GM18499 (cell line): Measurements from ENCODE around the gene MRPL10.

ENCODE experiments used
- ATAC-seq: cut with Tn5 transposase; IDR thresholded peaks from one replicate; pipeline ENCODE4 v1.9.1; 2021; ENCODE audit warnings: moderate number of reproducible peaks; ENCODE audit not compliant: insufficient read depth, unreplicated experiment

Gene MRPL10

DNA sequence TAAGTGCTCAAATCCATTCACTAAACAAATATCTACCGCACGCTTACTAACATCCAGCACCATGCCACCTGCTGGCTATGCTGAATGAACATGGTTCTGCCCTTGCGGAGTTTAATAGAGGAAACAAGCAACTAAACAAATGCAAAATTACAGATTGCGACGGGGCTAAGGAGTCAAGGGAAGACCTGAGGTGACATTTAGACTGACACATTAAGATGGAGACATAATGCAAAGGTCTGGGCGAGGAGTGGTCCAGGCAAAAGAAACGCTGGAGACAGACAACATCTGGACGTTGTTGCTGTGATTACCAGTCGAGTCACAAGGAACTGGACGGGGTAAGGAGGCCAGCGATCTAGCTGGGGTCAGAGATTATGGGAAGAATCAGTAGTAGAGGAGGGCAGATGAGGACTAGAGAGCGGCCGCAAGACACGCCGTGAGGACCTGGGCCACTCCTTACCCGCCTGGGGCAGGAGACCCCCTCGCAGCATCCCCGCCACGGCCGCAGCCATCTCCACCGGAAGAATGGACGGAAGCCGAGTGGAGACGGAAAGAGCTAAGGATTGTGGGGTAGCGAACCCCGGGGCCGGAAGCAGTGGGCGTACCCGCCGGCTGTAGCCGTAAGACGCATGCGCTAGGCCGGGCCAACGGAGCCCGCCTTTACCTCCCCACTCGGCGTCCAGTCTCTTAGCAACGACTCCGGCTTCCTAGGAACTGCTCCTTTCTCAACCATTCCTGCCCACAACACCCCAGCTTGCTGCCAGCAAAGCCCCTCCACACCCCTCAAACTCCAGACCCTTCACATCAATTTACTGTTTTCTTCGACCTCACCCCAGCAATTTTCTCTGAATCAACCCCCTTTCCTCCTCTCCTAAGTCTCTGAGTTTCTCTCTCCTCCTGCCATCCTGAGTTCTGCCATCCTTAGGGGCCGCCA lies at the start of gene MRPL10, which contains the start of gene LRRC46:
TSS of gene MRPL10 (minus strand) at position 539 of the 931 bp plus-strand sequence. CDS start at position 509, 30 bp downstream.
TSS of gene LRRC46 (plus strand) at position 668 of the 931 bp plus-strand sequence. CDS start 320 bp downstream, outside the sequence.
- peak; percentile 58 for ATAC-seq

DNA sequence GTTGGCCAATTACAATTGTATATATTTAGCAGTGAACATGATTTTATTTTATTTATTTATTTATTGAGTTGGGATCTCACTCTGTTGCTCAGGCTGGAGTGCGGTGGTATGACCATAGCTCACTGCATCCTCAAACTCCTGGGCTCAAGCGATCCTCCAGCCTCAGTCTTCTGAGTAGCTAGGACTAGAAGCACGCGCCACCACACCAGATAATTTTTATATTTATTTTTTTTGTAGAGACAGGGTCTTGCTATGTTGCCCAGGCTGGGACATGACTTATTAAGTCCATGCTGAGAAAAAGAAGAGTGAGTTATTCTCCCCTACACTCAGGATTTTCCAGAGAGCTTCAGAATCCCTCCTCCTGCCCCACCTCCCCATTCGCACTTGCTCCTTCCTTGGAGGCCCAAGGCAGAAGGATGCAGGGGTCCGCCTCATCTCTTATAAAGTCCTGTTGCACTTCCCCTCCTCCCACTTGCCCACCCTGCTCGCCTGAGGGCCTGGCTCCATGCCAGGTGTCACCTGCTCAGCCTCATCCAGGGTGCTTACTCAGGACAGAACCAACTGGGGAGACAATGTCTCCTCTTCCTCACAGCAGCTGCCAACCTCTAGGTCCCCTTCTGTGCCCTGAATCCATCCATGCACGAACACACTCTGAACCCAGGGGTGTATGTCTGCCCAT lies 48.6 kb upstream of the MRPL10 start:
- no peak for ATAC-seq

DNA sequence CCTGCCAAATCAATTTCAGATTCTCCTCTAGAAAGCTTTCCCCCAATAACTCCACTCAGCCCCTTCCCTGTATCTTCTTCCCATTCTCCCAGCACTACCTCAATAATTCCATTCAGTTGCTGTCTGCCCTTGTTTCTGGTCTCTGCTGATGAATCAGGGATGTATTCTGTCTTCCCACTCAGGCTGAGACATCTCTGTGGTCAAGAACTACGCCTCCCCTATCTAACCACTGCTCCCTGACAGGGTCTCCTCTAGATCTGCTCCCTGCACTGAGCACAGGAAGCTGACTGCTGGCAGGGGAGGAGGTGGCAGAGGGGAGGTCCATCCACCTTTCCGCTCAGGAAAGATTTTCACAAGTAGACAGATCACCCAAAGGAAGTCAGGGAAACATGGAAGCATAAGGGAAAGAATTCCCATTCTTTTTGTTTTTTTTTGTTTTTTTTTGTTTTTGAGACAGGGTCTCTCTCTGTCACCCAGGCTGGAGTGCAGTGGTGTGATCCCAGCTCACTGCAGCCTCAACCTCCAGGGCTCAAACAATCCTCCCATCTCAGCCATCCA lies 47.8 kb upstream of the MRPL10 start:
- ATAC-seq: no peak

DNA sequence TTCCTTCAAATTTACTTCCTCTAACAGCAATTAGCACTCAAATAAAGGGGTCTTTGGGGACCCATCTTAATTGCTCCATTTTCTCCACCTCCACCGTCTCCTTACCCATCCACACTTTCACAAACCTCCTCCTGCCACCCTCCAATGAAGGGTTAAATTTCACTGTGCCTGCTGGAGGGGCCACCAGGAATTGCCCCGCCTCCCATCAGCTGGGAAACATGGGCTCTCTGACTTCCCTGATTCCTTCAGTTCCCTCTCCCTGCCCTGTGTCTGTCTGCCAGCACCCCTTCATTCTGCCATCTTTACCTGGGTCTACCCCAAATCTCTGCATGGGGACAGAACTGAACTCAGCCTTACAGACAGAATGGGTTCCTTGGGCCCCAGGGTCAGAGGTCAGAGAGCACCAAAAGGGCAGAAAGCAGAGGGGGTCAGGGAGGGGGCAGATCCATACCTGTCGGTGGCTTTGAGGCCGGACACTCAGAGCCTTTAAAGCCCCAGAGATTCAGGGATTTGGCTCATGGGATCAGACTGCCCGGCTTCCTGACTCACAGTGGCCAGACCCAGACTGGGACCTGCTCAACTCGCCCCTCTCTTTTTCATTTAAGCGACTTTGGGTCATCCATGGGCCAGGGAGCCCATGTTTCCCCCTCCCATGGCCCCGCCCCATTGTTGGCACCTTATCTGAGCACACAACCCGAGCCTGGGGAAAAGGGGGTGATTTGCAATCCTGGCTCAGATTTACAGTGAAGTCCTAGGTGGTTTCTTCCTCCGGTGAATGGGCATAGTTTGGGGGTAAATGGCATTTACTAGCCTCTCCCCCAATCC lies 47.1 kb upstream of the MRPL10 start:
- ATAC-seq: no peak

DNA sequence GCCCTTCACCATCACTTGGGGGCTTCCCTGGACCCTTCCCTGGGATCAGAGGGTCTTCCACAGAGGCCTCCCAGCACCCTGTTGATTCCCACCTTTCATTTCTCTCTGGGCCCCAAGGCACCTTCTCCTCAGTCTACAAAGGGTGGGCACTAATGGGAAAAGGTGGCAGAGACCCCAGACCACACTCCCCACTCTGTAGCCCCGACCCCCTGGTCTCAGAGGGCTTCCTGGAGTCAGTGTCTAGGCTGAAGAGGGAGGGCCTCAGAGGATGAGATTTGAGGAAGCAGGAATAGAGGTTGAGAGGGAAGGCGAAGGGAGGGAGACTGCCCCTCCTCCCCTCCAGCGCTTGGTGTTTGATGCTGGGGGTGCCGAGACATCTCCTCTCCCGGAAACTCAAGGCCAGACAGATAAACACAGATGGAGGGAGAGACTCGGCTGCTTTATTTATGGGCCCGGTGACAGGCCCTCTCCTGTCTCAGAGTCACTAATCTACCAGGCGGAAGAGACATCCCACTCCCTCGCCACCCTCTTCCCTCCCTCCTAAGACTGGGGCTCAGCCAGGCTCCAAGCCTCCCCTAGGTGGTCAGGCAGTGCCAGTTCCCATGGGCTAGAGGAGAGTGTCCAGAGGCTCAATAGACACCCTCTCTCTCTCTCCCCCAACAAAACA lies 46.2 kb upstream of the MRPL10 start:
- ATAC-seq: no peak

DNA sequence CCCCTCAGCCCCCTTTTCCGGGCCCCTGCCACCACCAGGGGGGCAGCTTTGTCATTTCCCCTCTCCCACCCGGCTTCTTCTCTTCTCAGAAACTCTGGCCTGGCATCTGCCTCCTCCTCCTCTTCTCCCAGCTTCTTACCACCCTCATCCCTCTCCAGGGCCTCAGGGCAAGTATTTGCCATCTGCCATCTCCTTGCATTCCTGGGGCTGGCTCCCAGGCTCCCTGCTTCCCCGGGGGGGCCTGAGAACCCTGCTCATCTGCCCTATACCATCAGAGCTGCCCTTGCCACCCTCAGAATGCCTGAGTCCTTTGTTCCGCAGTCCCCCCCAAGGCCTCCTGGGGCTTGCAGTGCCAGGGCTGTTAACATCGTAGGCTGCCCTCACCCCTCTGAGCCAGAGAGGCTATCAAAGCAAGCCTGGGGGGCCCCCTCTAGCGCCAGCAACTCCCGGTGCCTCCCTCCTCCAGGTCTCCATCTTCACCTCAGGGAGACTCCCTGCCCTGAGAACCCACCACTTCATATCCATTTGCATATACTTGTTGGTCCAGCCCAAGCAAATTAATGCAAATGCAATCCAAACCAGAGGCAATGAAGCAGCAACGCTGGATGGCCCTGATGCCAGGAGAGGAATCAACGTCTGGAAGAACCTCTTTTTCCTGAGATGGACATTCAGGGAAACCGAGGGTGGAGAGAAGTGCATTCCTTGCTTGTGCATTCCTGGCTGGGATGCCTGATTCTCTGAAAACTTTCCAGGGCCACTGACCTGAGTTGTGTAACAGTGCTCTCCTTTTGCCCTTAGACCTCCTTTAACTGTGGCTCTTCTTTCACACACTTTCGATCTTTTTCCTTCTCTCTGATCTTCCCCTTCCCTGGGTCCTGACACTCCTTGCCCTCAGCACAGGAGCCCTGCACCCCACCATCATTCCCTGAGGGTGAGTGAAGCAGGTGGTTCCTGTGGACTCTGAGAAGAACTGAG lies 44.0 kb upstream of the MRPL10 start:
- ATAC-seq: no peak

DNA sequence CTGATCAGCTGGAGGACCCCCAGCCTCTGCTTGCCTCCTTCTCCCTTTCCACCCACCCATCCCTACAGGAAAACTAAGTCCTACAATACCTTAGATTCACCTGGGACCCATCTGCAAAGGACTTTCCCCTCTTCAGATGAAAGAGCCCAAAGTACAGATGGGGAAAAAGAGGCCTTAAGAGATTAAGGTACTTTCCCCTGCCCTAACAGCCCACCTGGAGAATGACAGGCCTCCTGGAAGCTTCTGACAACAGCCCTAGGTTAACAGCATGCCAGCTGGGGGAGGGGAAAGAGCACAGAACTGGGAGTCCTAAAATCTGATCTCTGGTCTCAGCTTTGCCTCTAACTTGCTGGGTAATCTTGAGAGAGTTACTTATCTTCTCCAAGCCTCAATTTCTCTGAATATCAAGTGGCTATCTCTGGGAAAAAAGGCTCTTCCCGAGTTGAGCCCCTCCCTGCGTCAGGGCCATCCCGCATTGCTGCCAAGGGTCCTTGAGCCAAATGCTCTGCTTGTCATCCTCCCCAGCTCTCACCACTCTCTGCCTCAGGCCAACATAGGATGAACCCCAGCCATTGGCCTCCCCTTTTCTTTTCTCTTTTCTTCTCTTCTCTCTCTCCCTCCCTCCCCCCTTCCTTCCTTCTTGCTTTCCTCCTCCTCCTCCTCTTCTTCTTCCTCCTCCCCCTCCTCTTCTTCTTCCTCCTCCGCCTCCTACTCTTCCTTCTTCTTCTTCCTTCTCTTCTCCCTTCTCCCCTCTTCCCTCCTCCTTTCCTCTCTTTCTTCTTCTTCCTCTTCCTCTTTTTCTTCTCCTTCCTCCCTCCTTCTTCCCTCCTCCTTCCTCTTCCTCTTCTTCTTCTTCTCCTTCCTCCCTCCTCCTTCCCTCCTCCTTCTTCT lies 42.1 kb upstream of the MRPL10 start:
- no peak for ATAC-seq

DNA sequence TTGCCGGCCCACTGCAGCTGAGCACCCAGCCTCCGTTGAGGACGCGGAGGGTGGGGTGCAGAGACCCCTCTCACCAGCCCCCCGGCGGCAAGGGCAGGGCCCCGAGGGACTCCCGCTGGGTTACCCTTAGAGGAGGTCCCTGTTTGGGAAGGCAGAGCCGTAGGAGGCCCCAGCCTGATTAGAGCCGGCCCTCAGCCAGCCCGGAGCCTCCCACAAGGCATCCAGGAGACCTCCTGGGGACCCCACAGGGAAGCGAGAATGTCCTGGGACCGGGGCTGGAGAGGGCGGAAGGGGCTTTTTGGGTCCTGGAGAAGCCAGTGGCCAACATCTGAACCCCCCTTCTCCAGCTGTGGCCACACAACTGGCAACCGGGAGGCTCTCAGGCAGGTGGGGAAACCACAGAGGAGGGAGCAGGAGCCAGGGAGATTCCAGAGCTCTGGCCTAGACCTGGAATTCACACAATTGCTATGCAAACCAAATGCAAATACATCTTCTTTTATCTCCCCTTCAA lies 41.4 kb upstream of the MRPL10 start:
- ATAC-seq: no peak

DNA sequence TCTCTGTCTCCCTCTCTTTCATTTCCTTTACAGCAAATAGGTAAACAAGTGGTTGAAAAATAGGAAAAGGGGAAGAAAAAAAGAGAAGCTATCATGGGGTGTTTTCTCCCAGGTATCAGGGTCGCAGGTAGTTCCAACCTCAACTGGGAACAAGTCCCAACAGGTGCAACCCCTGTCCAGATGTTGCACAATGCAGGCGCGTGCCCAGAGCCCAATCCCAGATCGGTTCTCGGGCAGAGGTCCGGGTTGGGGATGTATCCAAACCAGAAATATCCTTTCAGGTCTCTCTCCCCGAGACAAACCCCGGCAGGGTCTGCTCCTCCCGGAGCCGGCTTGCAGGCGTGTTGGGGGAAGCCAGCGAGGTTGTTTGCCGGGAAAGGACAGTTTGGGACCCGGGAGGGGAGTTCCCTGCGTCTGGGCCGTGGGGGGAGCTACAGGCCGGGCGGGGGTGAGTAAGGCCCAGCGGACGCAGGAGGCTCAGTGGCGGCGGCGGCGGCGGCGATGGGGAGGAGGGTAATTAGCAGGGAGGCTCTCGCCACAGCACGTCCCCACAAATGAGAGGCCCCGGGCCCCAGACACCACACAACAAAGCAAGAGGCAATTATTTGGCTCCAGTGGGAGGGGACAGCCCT lies 40.8 kb upstream of the MRPL10 start:
- ATAC-seq: no peak

DNA sequence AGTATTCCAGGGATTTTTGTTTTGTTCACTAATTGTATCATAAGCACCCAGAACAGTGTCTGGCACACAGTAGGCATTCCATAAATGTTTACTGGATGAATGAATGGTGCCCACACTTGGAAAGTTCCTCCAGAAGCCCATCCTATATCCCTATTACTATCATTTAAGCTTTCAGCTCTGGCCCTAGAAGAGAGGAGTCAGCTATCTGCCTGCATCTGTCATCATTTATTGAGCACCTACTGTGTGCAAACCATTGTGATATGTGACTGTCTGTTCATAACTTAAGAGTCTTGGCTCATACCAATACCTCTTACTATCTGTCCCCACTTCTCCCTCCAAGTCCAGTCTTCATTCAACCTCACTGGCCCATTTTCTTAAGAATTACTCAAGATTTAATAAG lies 39.7 kb upstream of the MRPL10 start:
- no peak for ATAC-seq

DNA sequence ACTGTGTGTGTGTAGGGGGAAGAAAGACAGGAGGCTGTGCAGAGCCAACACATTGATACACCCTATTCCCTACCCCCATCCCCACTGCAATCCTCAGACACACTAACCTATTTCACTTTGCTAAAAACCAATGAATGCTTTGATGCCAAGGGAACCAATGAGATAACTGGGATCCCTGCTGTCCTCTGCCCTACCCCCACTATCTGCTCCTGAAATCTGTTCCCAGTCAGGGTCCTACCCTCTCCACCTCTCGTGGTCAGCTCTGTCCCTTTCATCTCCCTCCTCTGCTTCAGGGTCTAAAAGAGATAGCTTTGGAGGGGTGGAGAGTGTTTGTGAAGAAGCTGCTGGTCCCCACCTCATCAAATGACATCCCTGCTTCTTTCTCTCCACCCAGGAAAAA lies 38.7 kb upstream of the MRPL10 start:
- no peak for ATAC-seq

DNA sequence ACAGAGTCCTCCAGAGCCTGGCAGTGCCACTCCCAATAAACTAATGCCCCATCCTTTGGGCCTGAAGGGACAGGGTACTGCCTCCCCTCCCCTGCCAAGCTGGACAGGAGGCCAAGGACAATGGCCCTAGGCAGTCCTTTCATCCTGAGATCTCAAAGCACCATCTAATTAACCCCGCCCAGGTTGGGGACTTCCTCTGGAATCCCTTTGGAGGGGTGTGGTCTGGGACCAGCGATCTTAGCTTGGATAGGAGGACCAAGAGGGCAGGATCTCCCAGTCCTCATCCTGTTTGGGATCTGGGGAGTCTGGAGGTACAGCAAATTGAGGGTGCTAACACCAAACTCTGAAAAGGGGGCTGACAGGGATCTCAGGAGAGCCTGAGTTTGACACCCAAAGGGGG lies 37.8 kb upstream of the MRPL10 start:
- no peak for ATAC-seq

DNA sequence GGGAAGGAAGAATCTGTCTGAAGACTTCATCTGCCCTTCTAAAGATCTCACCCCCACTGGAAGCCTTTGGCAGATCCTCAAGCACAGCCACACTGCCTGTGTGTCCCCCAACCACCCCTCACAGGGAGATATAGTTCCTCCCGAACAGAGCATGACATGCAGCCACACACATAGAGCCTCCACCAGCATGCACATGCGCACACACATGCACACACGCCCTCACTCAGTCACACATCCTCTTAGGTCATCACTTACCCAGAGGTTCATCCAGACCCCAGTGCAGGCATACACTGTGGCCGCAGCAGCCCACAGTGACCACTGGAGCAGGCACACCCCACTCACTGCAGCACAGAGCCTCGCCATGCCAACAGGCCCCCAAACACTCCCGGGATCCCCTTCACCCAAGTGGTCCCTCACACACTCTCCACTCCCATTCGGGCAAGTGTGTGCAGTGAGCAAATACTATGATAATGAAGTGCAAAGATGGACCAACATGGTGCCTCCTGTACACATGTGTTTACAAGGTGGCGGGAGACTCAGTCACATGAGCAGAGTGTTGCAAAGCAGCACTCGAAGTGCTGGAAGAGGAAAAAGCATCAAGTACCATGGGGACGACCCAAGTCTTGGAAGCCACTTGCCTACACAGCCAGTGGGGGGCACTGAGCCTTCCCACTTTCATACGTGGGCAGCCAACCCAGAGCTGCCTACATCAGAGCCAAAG lies 36.6 kb upstream of the MRPL10 start:
- ATAC-seq: no peak

DNA sequence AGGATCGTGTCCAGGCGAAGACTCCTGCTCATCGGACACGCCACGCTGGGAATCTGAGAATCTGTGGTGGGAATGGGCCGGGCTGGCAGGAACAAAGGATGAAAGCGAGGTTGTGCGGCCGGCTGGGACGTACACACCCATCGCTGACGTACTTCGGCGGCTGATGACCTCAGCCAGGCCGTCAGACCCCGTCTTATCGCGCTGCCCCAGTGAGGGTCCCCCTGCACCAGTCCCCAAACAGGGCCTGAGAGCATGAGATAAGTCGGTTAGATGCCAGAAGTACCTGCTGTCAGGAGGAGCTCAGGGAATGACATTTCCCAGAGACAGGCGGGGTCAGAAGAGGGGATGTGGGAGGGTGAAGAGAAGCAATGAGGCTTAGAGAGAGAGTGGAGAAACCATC lies 35.6 kb upstream of the MRPL10 start:
- no peak for ATAC-seq

DNA sequence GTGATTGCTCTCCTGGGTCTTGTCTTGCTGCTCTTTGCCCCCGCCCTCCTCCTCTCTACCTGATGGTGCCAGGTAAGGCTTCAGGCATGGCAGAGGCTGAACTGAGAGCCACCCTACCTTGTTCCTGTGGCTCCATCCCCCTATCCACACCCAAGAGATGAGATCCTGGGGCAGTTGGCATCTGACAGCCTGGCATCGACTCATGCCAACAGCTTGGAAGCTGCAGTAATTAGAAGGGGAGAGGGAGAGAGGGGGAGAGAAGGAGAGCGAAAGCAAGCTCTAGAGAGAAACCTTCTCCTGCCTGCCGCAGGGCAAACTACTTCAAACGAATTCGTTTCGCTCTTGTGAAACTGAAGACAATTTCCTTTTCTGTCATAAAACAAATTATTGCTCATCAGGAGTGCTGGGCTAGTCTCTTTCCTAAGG lies 33.5 kb upstream of the MRPL10 start:
- no peak for ATAC-seq
